Measurements from ENCODE around the gene P2RY12. TPM values are rescaled to one million over a fixed set of nuclear protein-coding genes. Genes with fewer than 3 reads are reported as not detected.

P2RY12 gene
- total and polyA plus RNA-seq, 2 donors (not counting 3 experiments of a cell fraction or from before 2014, with no cell fraction given) = not detected

DNA sequence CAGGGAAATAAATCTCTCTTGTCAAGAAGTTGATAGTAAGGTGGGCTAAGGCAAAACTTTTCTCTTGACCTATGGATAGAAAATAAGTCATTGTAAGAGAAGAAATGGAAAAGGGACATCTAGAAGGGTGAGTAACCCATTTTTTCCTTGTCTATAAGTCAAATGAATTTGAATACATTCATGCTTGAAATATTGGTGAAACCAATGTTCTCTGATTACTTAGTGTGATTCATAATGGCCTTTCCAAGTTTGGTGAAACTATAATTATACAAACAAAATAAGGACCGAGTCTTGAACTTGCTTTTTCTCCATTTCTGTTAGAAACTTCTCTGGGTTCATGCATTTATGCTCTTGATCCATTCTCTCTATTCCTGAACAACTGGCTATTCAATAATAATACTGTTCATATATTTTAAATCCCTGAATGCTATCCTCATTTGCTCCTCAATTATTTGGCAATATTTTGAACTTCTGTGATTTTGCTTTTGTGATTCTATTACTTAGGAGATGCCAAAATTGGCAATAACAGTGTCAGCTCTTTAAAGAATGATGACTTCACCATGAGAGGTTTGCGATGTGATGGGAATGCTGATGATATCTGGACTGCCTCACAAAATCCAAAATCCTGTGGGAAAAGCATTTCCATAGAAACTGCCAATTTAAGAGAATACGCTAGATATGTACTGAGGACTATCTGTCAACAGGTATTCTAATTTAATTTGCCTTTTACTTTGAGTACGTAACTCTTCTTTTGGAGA, 12.3 kb downstream of the P2RY12 start:
- Histone ChIP-seq H3K36me3 (ENCODE audit: control insufficient read depth in 2 of 2, extremely low read depth in 1 of 2, insufficient read depth in 2 of 2, low read length in 2 of 2) (no peaks in the 10 kb centered on the region), H2AFZ (ENCODE audit: low read depth, low read length) (no peak overlapping the region), H3K4me3 (replicated peaks in 1 of 3; ENCODE audit: insufficient read depth in 1 of 3, low read depth in 1 of 3, low read length in 3 of 3) (no peak overlapping the region), H4K20me1 (replicated peaks; ENCODE audit: control insufficient read depth, extremely low read depth, insufficient read depth, low read length) (no peaks in the 10 kb centered on the region), H3K4me1 (ENCODE audit: control insufficient read depth, extremely low read depth, insufficient read depth, low read length) (no peaks in the 10 kb centered on the region), H3K4me2 (ENCODE audit: insufficient read depth, low read length) (no peak overlapping the region), H3K9ac (replicated peaks; ENCODE audit: extremely low read depth, insufficient read depth, low read length) (no peak overlapping the region), H3K79me2 (ENCODE audit: control insufficient read depth, insufficient read depth, low read length) (no peaks in the 10 kb centered on the region), H3K9me1 (replicated peaks; ENCODE audit: control insufficient read depth, extremely low read depth, insufficient read depth, low read length) (no peaks in the 10 kb centered on the region), H3K27me3 (ENCODE audit: control insufficient read depth in 2 of 2, insufficient read depth in 2 of 2, low read length in 2 of 2) (no peaks in the 10 kb centered on the region), H3K27ac (ENCODE audit: insufficient read depth, low read depth, low read length) (no peak overlapping the region), H3K9me3 (replicated peaks; ENCODE audit: control insufficient read depth, insufficient read depth, low read length) (no peaks in the 10 kb centered on the region)
- DNase-seq (ENCODE audit: low read depth, low spot score) (no peak), FAIRE-seq (no peak)
- dilution Hi-C loops (cut with MboI; ENCODE audit: extremely low pct_ligation_motif_present, low sequenced_read_pairs) (no loop called here), intact Hi-C loops (cut with micrococcal nuclease) (no loop called here)
- CTCF ChIA-PET = no interaction called here
- TF ChIP-seq POLR2A (IDR thresholded peaks at IDR 0.05; ENCODE audit: low read depth, low read length) (no peak), JUN (IDR thresholded peaks at IDR 0.05; ENCODE audit: borderline replicate concordance, insufficient read depth, insufficient read length, low read depth) (no peak), MYC (IDR thresholded peaks at IDR 0.05; ENCODE audit: low read depth, low read length) (no peak), POLR2AphosphoS5 (IDR thresholded peaks at IDR 0.05; ENCODE audit: insufficient read depth, low read depth, low read length) (no peak), EZH2 (IDR thresholded peaks at IDR 0.05; ENCODE audit: borderline replicate concordance, low read depth, low read length, severe bottlenecking) (no peak), FOS (IDR thresholded peaks at IDR 0.05; ENCODE audit: borderline replicate concordance, insufficient read depth, low read length) (no peak), GATA2 (IDR thresholded peaks at IDR 0.05; ENCODE audit: insufficient read depth, insufficient read length, low read depth, low read length) (no peak)
- TF ChIP-seq, protein P1, sequence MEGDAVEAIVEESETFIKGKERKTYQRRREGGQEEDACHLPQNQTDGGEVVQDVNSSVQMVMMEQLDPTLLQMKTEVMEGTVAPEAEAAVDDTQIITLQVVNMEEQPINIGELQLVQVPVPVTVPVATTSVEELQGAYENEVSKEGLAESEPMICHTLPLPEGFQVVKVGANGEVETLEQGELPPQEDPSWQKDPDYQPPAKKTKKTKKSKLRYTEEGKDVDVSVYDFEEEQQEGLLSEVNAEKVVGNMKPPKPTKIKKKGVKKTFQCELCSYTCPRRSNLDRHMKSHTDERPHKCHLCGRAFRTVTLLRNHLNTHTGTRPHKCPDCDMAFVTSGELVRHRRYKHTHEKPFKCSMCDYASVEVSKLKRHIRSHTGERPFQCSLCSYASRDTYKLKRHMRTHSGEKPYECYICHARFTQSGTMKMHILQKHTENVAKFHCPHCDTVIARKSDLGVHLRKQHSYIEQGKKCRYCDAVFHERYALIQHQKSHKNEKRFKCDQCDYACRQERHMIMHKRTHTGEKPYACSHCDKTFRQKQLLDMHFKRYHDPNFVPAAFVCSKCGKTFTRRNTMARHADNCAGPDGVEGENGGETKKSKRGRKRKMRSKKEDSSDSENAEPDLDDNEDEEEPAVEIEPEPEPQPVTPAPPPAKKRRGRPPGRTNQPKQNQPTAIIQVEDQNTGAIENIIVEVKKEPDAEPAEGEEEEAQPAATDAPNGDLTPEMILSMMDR (IDR thresholded peaks at IDR 0.05; ENCODE audit: extremely low read depth in 1 of 2, insufficient read depth in 1 of 2, low read depth in 1 of 2, low read length in 2 of 2) = no peak
- TF ChIP-seq, protein P2, sequence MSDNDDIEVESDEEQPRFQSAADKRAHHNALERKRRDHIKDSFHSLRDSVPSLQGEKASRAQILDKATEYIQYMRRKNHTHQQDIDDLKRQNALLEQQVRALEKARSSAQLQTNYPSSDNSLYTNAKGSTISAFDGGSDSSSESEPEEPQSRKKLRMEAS (IDR thresholded peaks at IDR 0.05; ENCODE audit: insufficient read depth, insufficient read length) = no peak
- no TSS peak for BruUV-seq (replicated peaks)
- POLR2A ChIA-PET = no interaction called here
